HEK293 (cell line): ENCODE measurements around the gene PAK4.

Experiments used
- ATF2 ChIP-seq: fragments of 450-650 bp; formaldehyde crosslinking; IDR thresholded peaks from 2 replicates; pipeline ENCODE4 v1.5.1; 2016; ENCODE audit warnings: missing biosample characterization, missing genetic modification characterization, low read depth
- BCL6B ChIP-seq: fragments of 450-650 bp; formaldehyde crosslinking; IDR thresholded peaks from 2 replicates; pipeline ENCODE4 v1.5.1; 2017; ENCODE audit warnings: missing biosample characterization, missing genetic modification characterization
- GFI1B ChIP-seq: fragments of 450-650 bp; formaldehyde crosslinking; IDR thresholded peaks from 2 replicates; pipeline ENCODE4 v1.5.1; 2016; ENCODE audit warnings: missing biosample characterization, missing genetic modification characterization
- KLF7 ChIP-seq: fragments of 450-650 bp; formaldehyde crosslinking; IDR thresholded peaks from 2 replicates; pipeline ENCODE4 v1.5.1; 2016; ENCODE audit warnings: missing biosample characterization, missing genetic modification characterization, borderline replicate concordance
- OVOL3 ChIP-seq: fragments of 450-650 bp; formaldehyde crosslinking; IDR thresholded peaks from 2 replicates; pipeline ENCODE4 v1.5.1; 2016; ENCODE audit warnings: missing biosample characterization, missing genetic modification characterization
- PRDM4 ChIP-seq: fragments of 450-650 bp; formaldehyde crosslinking; IDR thresholded peaks from 2 replicates; pipeline ENCODE4 v1.5.1; 2017; ENCODE audit warnings: missing biosample characterization, missing genetic modification characterization
- SCRT2 ChIP-seq: fragments of 450-650 bp; formaldehyde crosslinking; IDR thresholded peaks from 2 replicates; pipeline ENCODE4 v1.5.1; 2016; ENCODE audit warnings: missing biosample characterization, missing genetic modification characterization
- SP7 ChIP-seq: fragments of 450-650 bp; formaldehyde crosslinking; IDR thresholded peaks from 2 replicates; pipeline ENCODE4 v1.5.1; 2016; ENCODE audit warnings: missing biosample characterization, missing genetic modification characterization
- TRIM28 ChIP-seq: IDR thresholded peaks from 2 replicates; pipeline ENCODE4 v1.6.1; 2011; ENCODE audit warnings: low read length, control low read depth, borderline replicate concordance
- TSHZ1 ChIP-seq: fragments of 450-650 bp; formaldehyde crosslinking; IDR thresholded peaks from 2 replicates; pipeline ENCODE4 v1.5.1; 2016; ENCODE audit warnings: missing biosample characterization, missing genetic modification characterization, borderline replicate concordance
- ZBTB17 ChIP-seq: fragments of 450-650 bp; formaldehyde crosslinking; IDR thresholded peaks from 2 replicates; pipeline ENCODE4 v1.5.1; 2016; ENCODE audit warnings: missing biosample characterization, missing genetic modification characterization
- ZNF138 ChIP-seq: fragments of 450-650 bp; formaldehyde crosslinking; IDR thresholded peaks from 2 replicates; pipeline ENCODE4 v1.5.1; 2016; ENCODE audit warnings: missing biosample characterization, missing genetic modification characterization, borderline replicate concordance
- ZNF146 ChIP-seq: fragments of 450-650 bp; formaldehyde crosslinking; IDR thresholded peaks from 2 replicates; pipeline ENCODE4 v1.5.1; 2016; ENCODE audit warnings: missing biosample characterization, missing genetic modification characterization
- ZNF174 ChIP-seq: fragments of 450-650 bp; formaldehyde crosslinking; IDR thresholded peaks from 2 replicates; pipeline ENCODE4 v1.5.0; 2017; ENCODE audit warnings: missing biosample characterization, mild to moderate bottlenecking, missing genetic modification characterization
- ZNF23 ChIP-seq: fragments of 450-650 bp; formaldehyde crosslinking; IDR thresholded peaks from 2 replicates; pipeline ENCODE4 v1.5.1; 2016; ENCODE audit warnings: missing biosample characterization, missing genetic modification characterization, borderline replicate concordance
- ZNF248 ChIP-seq: fragments of 450-650 bp; formaldehyde crosslinking; IDR thresholded peaks from 2 replicates; pipeline ENCODE4 v1.5.1; 2017; ENCODE audit warnings: missing biosample characterization, missing genetic modification characterization
- ZNF274 ChIP-seq, 2 experiments: fragments of 200-500 bp in 1 of 2; fragments of 450-650 bp in 1 of 2; sonication (Bioruptor generic) in 1 of 2; formaldehyde crosslinking in 1 of 2; IDR thresholded peaks; 2 replicates each; pipeline versions ENCODE4 v1.5.1 to v1.6.1; 2014 to 2016; ENCODE audit warnings: borderline replicate concordance in 1 of 2, inconsistent platforms in 1 of 2, low read length in 1 of 2, missing biosample characterization in 1 of 2, missing genetic modification characterization in 1 of 2
- ZNF302 ChIP-seq: fragments of 450-650 bp; formaldehyde crosslinking; IDR thresholded peaks from 2 replicates; pipeline ENCODE4 v1.5.1; 2016; ENCODE audit warnings: missing biosample characterization, missing genetic modification characterization, low read depth
- ZNF311 ChIP-seq: fragments of 450-650 bp; formaldehyde crosslinking; IDR thresholded peaks from 2 replicates; pipeline ENCODE4 v1.5.1; 2017; ENCODE audit warnings: missing biosample characterization, missing genetic modification characterization, borderline replicate concordance
- ZNF366 ChIP-seq: fragments of 450-650 bp; formaldehyde crosslinking; conservative IDR thresholded peaks from 2 replicates; pipeline ENCODE4 v1.5.1; 2016; ENCODE audit warnings: missing biosample characterization, missing genetic modification characterization
- ZNF416 ChIP-seq: fragments of 450-650 bp; formaldehyde crosslinking; IDR thresholded peaks from 2 replicates; pipeline ENCODE4 v1.5.1; 2016; ENCODE audit warnings: missing biosample characterization, missing genetic modification characterization
- ZNF423 ChIP-seq: fragments of 450-650 bp; formaldehyde crosslinking; IDR thresholded peaks from 2 replicates; pipeline ENCODE4 v1.5.1; 2016; ENCODE audit warnings: missing biosample characterization, missing genetic modification characterization
- ZNF426 ChIP-seq: fragments of 450-650 bp; formaldehyde crosslinking; IDR thresholded peaks from 2 replicates; pipeline ENCODE4 v1.5.1; 2017; ENCODE audit warnings: missing biosample characterization, missing genetic modification characterization, mild to moderate bottlenecking, inconsistent platforms, moderate library complexity
- ZNF561 ChIP-seq: fragments of 450-650 bp; IDR thresholded peaks from 2 replicates; pipeline ENCODE4 v1.5.1; 2018; ENCODE audit warnings: missing biosample characterization, missing genetic modification characterization, borderline replicate concordance
- ZNF610 ChIP-seq: fragments of 450-650 bp; formaldehyde crosslinking; IDR thresholded peaks from 2 replicates; pipeline ENCODE4 v1.5.1; 2016; ENCODE audit warnings: missing biosample characterization, missing genetic modification characterization, borderline replicate concordance
- ZNF623 ChIP-seq: fragments of 450-650 bp; formaldehyde crosslinking; IDR thresholded peaks from 2 replicates; pipeline ENCODE4 v1.5.1; 2016; ENCODE audit warnings: missing biosample characterization, missing genetic modification characterization
- ZNF664 ChIP-seq: fragments of 450-650 bp; formaldehyde crosslinking; IDR thresholded peaks from 2 replicates; pipeline ENCODE4 v1.5.1; 2016; ENCODE audit warnings: missing biosample characterization, missing genetic modification characterization
- ZNF792 ChIP-seq: fragments of 450-650 bp; formaldehyde crosslinking; IDR thresholded peaks from 2 replicates; pipeline ENCODE4 v1.5.1; 2016; ENCODE audit warnings: missing biosample characterization, missing genetic modification characterization
- ZSCAN5A ChIP-seq: fragments of 450-650 bp; formaldehyde crosslinking; IDR thresholded peaks from 2 replicates; pipeline ENCODE4 v1.5.1; 2016; ENCODE audit warnings: missing biosample characterization, missing genetic modification characterization
- ZXDB ChIP-seq: fragments of 450-650 bp; formaldehyde crosslinking; IDR thresholded peaks from 2 replicates; pipeline ENCODE4 v1.5.1; 2016; ENCODE audit warnings: missing biosample characterization, missing genetic modification characterization

Gene PAK4

GRCh38 chr19:39130337-39131254 lies 5.0 kb downstream of the PAK4 start (continued):
- no peak for TF ChIP-seq ZSCAN5A (tag by site-specific recombination)
- TF ChIP-seq SCRT2 = peak; percentile 62
- TF ChIP-seq PRDM4 (tag by site-specific recombination) = no peak
- TF ChIP-seq ZNF248 (tag by site-specific recombination) = no peak
- no peak for TF ChIP-seq ZNF302 (tag by site-specific recombination)
- TF ChIP-seq ZNF416 = no peak
- TF ChIP-seq ATF2 = no peak
- TF ChIP-seq ZNF274 (IDR thresholded peaks at IDR 0.05; ENCODE audit: low read length) = no peak
- TF ChIP-seq ZNF274 (tag by site-specific recombination; IDR thresholded peaks at IDR 0.05; ENCODE audit: borderline replicate concordance) = no peak
- no peak for TF ChIP-seq SP7
- no peak for TF ChIP-seq OVOL3 (tag by site-specific recombination)
- TF ChIP-seq ZNF561 = no peak
- TF ChIP-seq ZNF366 (tag by site-specific recombination) = no peak
- no peak for TF ChIP-seq ZNF623
- no peak for TF ChIP-seq ZNF664 (tag by site-specific recombination)
- TF ChIP-seq ZNF423 = no peak
- no peak for TF ChIP-seq ZNF174 (tag by site-specific recombination)
- TF ChIP-seq BCL6B (tag by site-specific recombination) = no peak
- no peak for TF ChIP-seq TRIM28
- peak; percentile 26; the same call in 1 of the 2 replicates for TF ChIP-seq ZBTB17
- TF ChIP-seq KLF7 (tag by site-specific recombination) = no peak
- no peak for TF ChIP-seq ZNF311
- TF ChIP-seq ZNF138 = no peak
- no peak for TF ChIP-seq ZNF146 (tag by site-specific recombination)
- TF ChIP-seq ZXDB = no peak
- no peak for TF ChIP-seq ZNF610 (tag by site-specific recombination)
- TF ChIP-seq TSHZ1 (tag by site-specific recombination) = no peak
- TF ChIP-seq ZNF426 = no peak
- no peak for TF ChIP-seq ZNF23
- no peak for TF ChIP-seq ZNF792 (tag by site-specific recombination)
- no peak for TF ChIP-seq GFI1B (tag by site-specific recombination)
